Peyer's patch (tissue), 4 donors: ENCODE results near the gene JPT1. TPM values are rescaled to one million over a fixed set of nuclear protein-coding genes. Genes with fewer than 3 reads are reported as not detected.

ENCODE experiments used
- DNase-seq, 3 donors: peaks; one replicate each; pipeline ENCODE4 v3.0.0-alpha.2; 2017 to 2019
- H3K27ac ChIP-seq, 4 donors: fragments of 200-600 bp; sonication (generic); one replicate each; pipeline ENCODE4 v1.5.1; 2016 to 2019
- H3K27me3 ChIP-seq, 2 donors: fragments of 200-600 bp; sonication (generic); one replicate each; pipeline ENCODE4 v1.5.1; 2019
- H3K36me3 ChIP-seq, 3 donors: fragments of 200-600 bp; sonication (generic); one replicate each; pipeline ENCODE4 v1.5.1; 2016 to 2019
- H3K4me1 ChIP-seq, 4 donors: fragments of 200-600 bp; sonication (generic); one replicate each; pipeline ENCODE4 v1.5.1; 2016 to 2019
- H3K4me3 ChIP-seq, 4 donors: fragments of 200-600 bp; sonication (generic); 1 replicate in 3 of 4; 2 replicates in 1 of 4; pipeline ENCODE4 v1.5.1; 2016 to 2019; ENCODE audit warnings: mild to moderate bottlenecking in 1 of 4
- H3K9me3 ChIP-seq, 4 donors: fragments of 200-600 bp; sonication (generic); one replicate each; pipeline ENCODE4 v1.5.1; 2016 to 2019; ENCODE audit warnings: mild to moderate bottlenecking in 1 of 4
- POLR2A ChIP-seq, 2 donors: fragments of 450-650 bp; IDR thresholded peaks; one replicate each; pipeline ENCODE4 v1.5.1; 2017; ENCODE audit warnings: antibody characterized with exemption in 2 of 2, mild to moderate bottlenecking in 2 of 2, moderate library complexity in 2 of 2
- total RNA-seq, 4 donors: library from RNA; depleted of rRNA; stranded (reverse); fragments of >200 nt; gene quantifications; one replicate each; pipeline ENCODE4 v1.1.0, GENCODE V29; 2016
- TF ChIP-seq, protein P1 (sequence below), 6 experiments: fragments of 450-650 bp in 4 of 6; fragments of 200-600 bp in 2 of 6; sonication (generic) in 1 of 6; IDR thresholded peaks; one replicate each; pipeline ENCODE4 v1.5.1; 2017 to 2019; ENCODE audit warnings: antibody characterized with exemption in 6 of 6, mild to moderate bottlenecking in 3 of 6, moderate library complexity in 1 of 6

Gene JPT1
- total RNA-seq, 4 donors from 2014 or later = 132 to 261 (median 202) TPM

DNA sequence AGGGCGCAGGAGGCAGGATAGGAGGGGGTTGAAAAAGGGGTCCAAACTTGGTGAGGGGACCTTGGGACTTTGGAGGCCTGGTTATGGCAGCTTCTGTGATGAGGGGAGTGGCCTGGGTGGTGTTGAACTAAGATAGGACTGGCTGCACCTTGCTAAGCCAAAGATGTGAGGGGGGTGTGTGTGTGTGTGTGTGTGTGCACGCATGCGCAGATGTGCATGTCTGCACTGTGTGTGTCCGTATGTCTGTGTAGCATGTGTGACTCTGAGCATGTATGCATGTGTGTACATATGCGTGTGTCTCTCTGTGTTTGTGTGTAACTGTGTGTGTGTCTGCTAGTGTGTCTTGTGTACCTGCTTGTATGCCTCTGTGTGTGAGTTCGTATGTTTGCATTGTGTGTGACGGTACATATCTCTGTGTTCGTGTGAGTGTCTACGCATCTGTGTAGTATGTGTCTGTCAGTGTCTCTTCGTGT lies 62.4 kb downstream of the JPT1 start:
- Histone ChIP-seq H3K27me3 (no peaks in the 10 kb centered on the region), H3K9me3 (no peaks in the 10 kb centered on the region), H3K4me1 (peaks cover 0 to 79% (median 10%) of the 10 kb centered on the region in 4 donors), H3K36me3 (no peaks in the 10 kb centered on the region), H3K4me3 (peak overlapping the region in 2 of 4 donors; percentile 30 to 33), H3K27ac (peak overlapping the region in 3 of 4 donors; percentile 83 to 100 (median 95))
- DNase-seq = peak in 2 of 3 donors; percentile 73 to 79
- TF ChIP-seq POLR2A (IDR thresholded peaks at IDR 0.05) = peak in 1 of 2 donors; percentile 50
- TF ChIP-seq, protein P1, sequence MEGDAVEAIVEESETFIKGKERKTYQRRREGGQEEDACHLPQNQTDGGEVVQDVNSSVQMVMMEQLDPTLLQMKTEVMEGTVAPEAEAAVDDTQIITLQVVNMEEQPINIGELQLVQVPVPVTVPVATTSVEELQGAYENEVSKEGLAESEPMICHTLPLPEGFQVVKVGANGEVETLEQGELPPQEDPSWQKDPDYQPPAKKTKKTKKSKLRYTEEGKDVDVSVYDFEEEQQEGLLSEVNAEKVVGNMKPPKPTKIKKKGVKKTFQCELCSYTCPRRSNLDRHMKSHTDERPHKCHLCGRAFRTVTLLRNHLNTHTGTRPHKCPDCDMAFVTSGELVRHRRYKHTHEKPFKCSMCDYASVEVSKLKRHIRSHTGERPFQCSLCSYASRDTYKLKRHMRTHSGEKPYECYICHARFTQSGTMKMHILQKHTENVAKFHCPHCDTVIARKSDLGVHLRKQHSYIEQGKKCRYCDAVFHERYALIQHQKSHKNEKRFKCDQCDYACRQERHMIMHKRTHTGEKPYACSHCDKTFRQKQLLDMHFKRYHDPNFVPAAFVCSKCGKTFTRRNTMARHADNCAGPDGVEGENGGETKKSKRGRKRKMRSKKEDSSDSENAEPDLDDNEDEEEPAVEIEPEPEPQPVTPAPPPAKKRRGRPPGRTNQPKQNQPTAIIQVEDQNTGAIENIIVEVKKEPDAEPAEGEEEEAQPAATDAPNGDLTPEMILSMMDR (IDR thresholded peaks at IDR 0.05) = no peak

DNA sequence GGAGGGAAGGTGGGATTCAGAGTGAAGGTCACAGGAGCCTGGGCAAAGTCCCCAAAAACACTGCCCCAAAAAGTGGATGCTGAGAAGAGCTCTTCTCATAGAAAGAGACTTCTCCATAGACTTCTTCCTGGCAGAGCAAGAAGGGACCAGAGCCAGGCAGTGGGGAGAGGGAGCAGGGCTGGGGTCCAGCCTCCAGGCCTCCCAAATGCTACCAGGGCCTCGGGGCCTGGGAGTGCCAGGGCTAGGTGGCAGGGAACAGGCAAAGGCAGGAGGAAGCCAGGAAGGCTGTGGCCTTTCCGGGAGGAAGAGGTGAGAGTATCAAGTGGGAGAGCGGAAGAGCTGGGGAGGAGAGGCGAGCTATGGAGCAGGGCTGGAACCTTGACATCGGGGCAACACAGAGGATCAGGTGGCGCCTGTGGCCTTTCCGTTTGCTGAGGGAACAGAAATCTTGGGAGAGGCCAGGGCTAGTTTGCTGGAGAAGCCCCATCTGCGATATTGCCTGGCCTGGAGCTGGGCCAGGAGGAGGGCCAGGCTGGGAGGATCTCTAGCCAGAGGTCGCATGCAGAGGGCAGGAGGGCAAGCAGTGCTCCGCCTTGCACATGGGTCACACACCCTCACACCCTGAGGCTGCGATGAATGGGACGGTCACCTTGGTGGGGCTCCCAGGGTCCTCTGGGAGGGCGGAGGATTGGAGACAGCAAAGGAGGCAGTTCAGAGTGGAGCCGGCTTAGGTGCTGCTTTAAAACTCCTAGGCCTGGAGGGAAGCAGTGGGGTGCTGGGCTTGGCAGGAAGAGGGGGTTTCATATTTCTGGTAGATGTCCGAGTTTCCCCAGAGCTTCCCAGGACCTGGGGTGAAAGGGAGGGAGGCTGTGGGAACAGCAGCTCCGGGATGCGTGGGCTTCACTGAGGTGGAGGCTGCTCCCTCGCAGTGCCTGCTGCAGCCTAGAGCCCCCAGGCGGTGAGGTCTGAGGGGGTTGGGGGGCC lies 63.1 kb downstream of the JPT1 start:
- H3K27me3 ChIP-seq = no peaks in the 10 kb centered on the region
- DNase-seq = peak in 2 of 3 donors; percentile 83 to 89
- H3K4me3 ChIP-seq = peak overlapping the region in 2 of 4 donors; percentile 30 to 33
- peaks cover 0 to 74% (median 10%) of the 10 kb centered on the region in 4 donors for H3K4me1 ChIP-seq
- H3K9me3 ChIP-seq = no peaks in the 10 kb centered on the region
- H3K27ac ChIP-seq = peak overlapping the region; percentile 17 to 100 (median 89)
- TF ChIP-seq, protein P1 (IDR thresholded peaks at IDR 0.05) = no peak
- TF ChIP-seq POLR2A (IDR thresholded peaks at IDR 0.05) = peak; percentile 46 to 65
- H3K36me3 ChIP-seq = no peaks in the 10 kb centered on the region

DNA sequence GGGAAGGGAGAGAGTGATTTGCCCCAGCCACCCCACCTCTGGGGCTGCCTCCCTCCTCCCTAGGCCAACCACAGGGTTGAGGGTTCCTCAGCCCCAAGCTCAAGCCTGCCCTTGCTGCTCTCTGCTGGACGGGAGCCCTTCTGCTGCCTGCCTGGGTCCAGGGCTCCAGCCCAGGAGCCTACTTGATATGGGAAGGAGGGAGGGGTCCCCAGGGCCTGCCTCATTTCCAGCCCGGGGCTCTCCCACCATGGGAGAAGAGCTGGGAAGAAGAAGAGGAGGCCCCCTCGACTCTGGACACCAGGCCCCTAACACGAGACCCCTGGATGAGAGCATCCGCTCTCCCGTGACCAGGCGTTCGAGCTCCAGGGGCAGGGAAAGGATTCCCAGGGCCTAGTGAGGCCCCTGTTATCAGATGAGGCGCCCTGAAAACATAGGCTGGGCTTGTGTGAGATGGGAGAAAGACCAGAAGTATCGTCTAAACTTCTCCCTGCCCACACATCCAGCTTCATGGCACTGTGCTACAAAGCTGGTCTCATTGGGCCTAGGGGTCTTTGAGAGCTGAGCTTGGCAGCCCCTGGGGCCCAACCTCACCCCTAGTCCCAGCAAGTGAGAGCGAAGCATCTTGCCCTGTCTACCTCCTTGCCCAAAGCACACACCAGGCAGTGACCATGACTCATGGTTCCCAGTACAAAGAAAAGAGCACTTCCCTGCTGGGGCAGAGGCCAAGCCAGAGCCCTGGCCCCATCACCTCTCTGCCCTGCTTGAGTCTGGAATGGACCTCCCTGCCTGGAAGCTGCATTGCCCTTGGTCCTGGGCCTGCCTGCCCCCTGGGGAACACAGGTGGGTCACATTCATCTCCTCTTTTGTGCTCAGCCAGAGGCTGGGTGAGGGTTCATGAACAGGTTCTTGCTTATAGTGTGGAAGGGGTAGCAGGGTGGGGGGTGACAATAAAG lies 65.6 kb downstream of the JPT1 start:
- TF ChIP-seq POLR2A (IDR thresholded peaks at IDR 0.05) = peak; percentile 53 to 78
- TF ChIP-seq, protein P1 (IDR thresholded peaks at IDR 0.05) = no peak
- Histone ChIP-seq H3K9me3 (no peaks in the 10 kb centered on the region), H3K27me3 (no peaks in the 10 kb centered on the region), H3K4me1 (peaks cover 0 to 70% (median 10%) of the 10 kb centered on the region in 4 donors), H3K4me3 (peak overlapping the region; percentile 52 to 88 (median 71)), H3K36me3 (no peaks in the 10 kb centered on the region), H3K27ac (peak overlapping the region; percentile 80 to 100 (median 89))
- DNase-seq = peak in 2 of 3 donors; percentile 67 to 79

DNA sequence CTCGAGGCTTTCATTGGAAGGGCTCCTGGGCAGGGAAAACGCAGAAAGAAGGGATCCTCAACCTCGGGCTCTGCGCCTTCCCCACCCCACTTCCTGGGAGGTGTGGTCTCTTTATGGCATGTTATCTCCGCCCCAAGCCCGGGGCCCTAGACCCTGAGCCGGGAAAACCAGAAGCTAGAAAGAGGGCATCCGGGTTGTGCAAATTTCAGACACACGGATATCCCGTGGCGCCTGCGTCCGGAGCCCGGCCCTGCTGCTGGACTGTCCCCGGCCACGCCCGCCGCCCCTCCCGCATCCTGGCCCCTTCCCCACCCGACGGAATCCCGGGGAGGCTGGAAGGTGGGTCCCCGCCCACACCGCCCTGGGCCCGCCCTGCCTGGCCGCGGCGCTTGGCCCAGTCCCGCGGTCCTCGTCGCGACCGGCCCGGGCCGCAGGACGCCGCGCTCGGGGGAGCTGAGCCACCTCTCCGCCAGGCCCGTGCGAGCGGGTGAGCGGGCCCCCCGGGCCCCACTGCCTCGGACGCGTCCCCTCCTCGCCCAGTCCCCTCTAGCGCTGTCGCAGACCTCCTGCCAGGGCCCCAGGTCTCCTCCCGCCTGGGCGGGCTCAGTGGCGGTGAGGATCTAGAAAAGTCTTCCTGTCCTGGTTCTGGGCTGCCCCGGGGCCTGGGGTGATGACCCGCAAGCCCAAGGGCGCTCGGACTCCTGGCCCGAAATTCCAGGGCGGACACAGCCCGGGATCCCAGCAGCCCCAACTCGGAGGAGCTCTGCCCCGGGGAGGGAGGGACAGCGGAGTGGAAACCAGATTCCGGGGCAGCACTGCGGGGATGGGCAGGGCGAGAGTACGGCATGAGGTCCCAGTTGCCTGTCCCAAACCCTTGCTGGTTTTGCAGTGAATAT lies 66.5 kb downstream of the JPT1 start, which contains the start of gene SLC16A5:
Gene SLC16A5, plus strand, starts transcription at position 397 of the 896 bp plus-strand sequence. CDS start 5,683 bp downstream, outside the sequence.
- Histone ChIP-seq H3K27ac (peak within 1 kb of the TSS; percentile 80 to 100 (median 89)), H3K27me3 (no peaks in the 10 kb centered on the region), H3K36me3 (no peaks in the 10 kb centered on the region), H3K9me3 (no peaks in the 10 kb centered on the region), H3K4me1 (peaks cover 0 to 61% (median 10%) of the 10 kb centered on the region in 4 donors), H3K4me3 (peak within 1 kb of the TSS; percentile 52 to 88 (median 71))
- peak; percentile 70 to 94 (median 93) for DNase-seq
- TF ChIP-seq, protein P1 (IDR thresholded peaks at IDR 0.05) = no peak
- peak; percentile 82 to 83 for TF ChIP-seq POLR2A (IDR thresholded peaks at IDR 0.05)
